SK-N-SH (cell line): ENCODE data around the gene GALNT11. TPM values are rescaled to one million over a fixed set of nuclear protein-coding genes. Genes with fewer than 3 reads are reported as not detected.

Source experiments
- CTCF ChIA-PET: fragments of 300-600, 350-600 bp; formaldehyde crosslinking; extraction: SDS; loops from one replicate; lab custom pipeline; 2021; lab: Yijun Ruan, JAX
- POLR2A ChIA-PET: fragments of 350-600 bp; sonication (Branson Sonifier 250); formaldehyde crosslinking; extraction: SDS; loops from one replicate; lab custom pipeline; 2020; ENCODE audit warnings: antibody characterized with exemption, inconsistent platforms; lab: Yijun Ruan, JAX
- DNase-seq: peaks from one replicate; pipeline ENCODE4 v3.0.0; 2012
- H2AFZ ChIP-seq: fragments of 200-600 bp; sonication (generic); 2 replicates; pipeline ENCODE4 v1.8.1; 2016; ENCODE audit warnings: antibody characterized with exemption, mild to moderate bottlenecking, low read depth
- H3F3A ChIP-seq: fragments of 200-600 bp; sonication (generic); replicated peaks from 2 replicates; pipeline ENCODE3; 2016; ENCODE audit warnings: antibody characterized with exemption, mild to moderate bottlenecking; ENCODE audit not compliant: insufficient read depth
- H3K27ac ChIP-seq, 2 experiments: fragments of 200-500 bp in 1 of 2; fragments of 200-600 bp in 1 of 2; sonication (Bioruptor generic) in 1 of 2; sonication (generic), shearing (Covaris generic) in 1 of 2; 2 replicates each; pipeline versions ENCODE4 v1.5.1 to v1.6.1; 2014 to 2016; ENCODE audit warnings: low read depth in 2 of 2, inconsistent platforms in 1 of 2, low read length in 1 of 2, mild to moderate bottlenecking in 1 of 2, mixed read lengths in 1 of 2
- H3K27me3 ChIP-seq: fragments of 200-600 bp; sonication (generic), shearing (Covaris generic); 2 replicates; pipeline ENCODE4 v1.6.1; 2016; ENCODE audit warnings: mixed run types; ENCODE audit not compliant: insufficient read depth
- H3K36me3 ChIP-seq, 2 experiments: fragments of 200-500 bp in 1 of 2; fragments of 200-600 bp in 1 of 2; sonication (Bioruptor generic) in 1 of 2; sonication (generic) in 1 of 2; replicated peaks in 1 of 2; 2 replicates each; pipeline versions ENCODE3 to v1.5.1; 2014 to 2016; ENCODE audit warnings: low read length in 1 of 2, mild to moderate bottlenecking in 1 of 2; ENCODE audit not compliant: insufficient read depth in 2 of 2, control insufficient read depth in 1 of 2
- H3K4me1 ChIP-seq, 2 experiments: fragments of 200-500 bp in 1 of 2; fragments of 200-600 bp in 1 of 2; sonication (Bioruptor generic) in 1 of 2; sonication (generic), shearing (Covaris generic) in 1 of 2; 2 replicates each; pipeline versions ENCODE4 v1.5.1 to v1.6.1; 2014 to 2016; ENCODE audit warnings: low read depth in 1 of 2, low read length in 1 of 2, mixed run types in 1 of 2; ENCODE audit not compliant: insufficient read depth in 2 of 2, control insufficient read depth in 1 of 2
- H3K4me2 ChIP-seq: fragments of 200-600 bp; sonication (generic), shearing (Covaris generic); 2 replicates; pipeline ENCODE4 v1.6.1; 2017; ENCODE audit warnings: mixed run types
- H3K4me3 ChIP-seq, 2 experiments: fragments of 200-500 bp in 1 of 2; fragments of 200-600 bp in 1 of 2; sonication (Bioruptor generic) in 1 of 2; sonication (generic), shearing (Covaris generic) in 1 of 2; 2 replicates each; pipeline versions ENCODE4 v1.5.1 to v1.8.1; 2014 to 2016; ENCODE audit warnings: low read depth in 2 of 2, inconsistent platforms in 1 of 2, low read length in 1 of 2, mild to moderate bottlenecking in 1 of 2, mixed read lengths in 1 of 2, moderate library complexity in 1 of 2
- H3K79me2 ChIP-seq: fragments of 200-600 bp; sonication (generic); 2 replicates; pipeline ENCODE4 v1.8.1; 2017; ENCODE audit warnings: mild to moderate bottlenecking; ENCODE audit not compliant: insufficient read depth
- H3K9ac ChIP-seq: fragments of 200-600 bp; sonication (generic); 2 replicates; pipeline ENCODE4 v1.6.1; 2017; ENCODE audit warnings: mixed run types
- H3K9me2 ChIP-seq: fragments of 200-600 bp; sonication (generic); 2 replicates; pipeline ENCODE4 v1.6.1; 2017; ENCODE audit warnings: mixed run types
- H3K9me3 ChIP-seq: fragments of 200-600 bp; sonication (generic); 2 replicates; pipeline ENCODE4 v1.6.1; 2017; ENCODE audit warnings: mixed run types, mild to moderate bottlenecking, moderate library complexity
- H4K20me1 ChIP-seq: fragments of 200-600 bp; sonication (generic); 2 replicates; pipeline ENCODE4 v1.6.1; 2017; ENCODE audit warnings: mild to moderate bottlenecking, mixed run types; ENCODE audit not compliant: insufficient read depth
- ELF1 ChIP-seq: IDR thresholded peaks from 2 replicates; pipeline ENCODE4 v1.4.0; 2012
- EZH2phosphoT487 ChIP-seq: fragments of 200-600 bp; sonication (generic); IDR thresholded peaks from 2 replicates; pipeline ENCODE4 v1.6.1; 2017; ENCODE audit warnings: low read depth, mixed run types, mild to moderate bottlenecking, antibody characterized with exemption, moderate library complexity, borderline replicate concordance
- FOSL2 ChIP-seq: IDR thresholded peaks from 2 replicates; pipeline ENCODE4 v1.4.0; 2012; ENCODE audit warnings: low read depth, mild to moderate bottlenecking, moderate library complexity, borderline replicate concordance
- GABPA ChIP-seq: IDR thresholded peaks from 2 replicates; pipeline ENCODE4 v1.4.0; 2012; ENCODE audit warnings: low read depth, mild to moderate bottlenecking
- IRF3 ChIP-seq: fragments of 150-350 bp; IDR thresholded peaks from 2 replicates; pipeline ENCODE4 v1.6.1; 2016; ENCODE audit warnings: mild to moderate bottlenecking, low read depth, low read length
- MAX ChIP-seq: IDR thresholded peaks from 2 replicates; pipeline ENCODE4 v1.4.0; 2012; ENCODE audit warnings: low read depth
- MEF2A ChIP-seq: IDR thresholded peaks from 2 replicates; pipeline ENCODE4 v1.4.0; 2012; ENCODE audit warnings: low read depth, borderline replicate concordance
- MXI1 ChIP-seq: IDR thresholded peaks from 2 replicates; pipeline ENCODE4 v1.6.1; 2012; ENCODE audit warnings: mild to moderate bottlenecking, low read depth, low read length, improper control_type of control experiment
- NRF1 ChIP-seq: IDR thresholded peaks from 2 replicates; pipeline ENCODE4 v1.6.1; 2012; ENCODE audit warnings: low read depth, mild to moderate bottlenecking, low read length
- RFX5 ChIP-seq: IDR thresholded peaks from 2 replicates; pipeline ENCODE4 v1.6.1; 2012; ENCODE audit warnings: mild to moderate bottlenecking, improper control_type of control experiment, low read length
- RXRA ChIP-seq: IDR thresholded peaks from 2 replicates; pipeline ENCODE4 v1.4.0; 2012; ENCODE audit warnings: low read depth, mild to moderate bottlenecking, borderline replicate concordance
- SMC3 ChIP-seq: IDR thresholded peaks from 2 replicates; pipeline ENCODE4 v1.6.1; 2012; ENCODE audit warnings: low read depth, low read length, improper control_type of control experiment
- TCF12 ChIP-seq: IDR thresholded peaks from 2 replicates; pipeline ENCODE4 v1.4.0; 2012
- YY1 ChIP-seq: IDR thresholded peaks from 2 replicates; pipeline ENCODE4 v1.4.0; 2012; ENCODE audit warnings: low read depth, mild to moderate bottlenecking
- ZBTB33 ChIP-seq: IDR thresholded peaks from 2 replicates; pipeline ENCODE4 v1.4.0; 2012; ENCODE audit warnings: low read depth, borderline replicate concordance
- WGBS: methylation state at CpG from one replicate; pipeline ENCODE4 v1.1.6; 2017; ENCODE audit warnings: low lambda C conversion rate; 5-methylcytosine and 5-hydroxymethylcytosine counted together
- polyA plus RNA-seq, 3 experiments: library from polyadenylated mRNA; depleted of rRNA; stranded (reverse); fragments of >200 nt; gene quantifications; 2 replicates each; pipeline ENCODE4 v1.2.3, GENCODE V29; 2012
- TF ChIP-seq, protein P1 (sequence below): IDR thresholded peaks from 2 replicates; pipeline ENCODE4; 2012
- TF ChIP-seq, protein P2 (sequence below): IDR thresholded peaks from 2 replicates; pipeline ENCODE4 v1.6.1; 2012; ENCODE audit warnings: mild to moderate bottlenecking, low read depth, low read length, moderate library complexity

The GALNT11 gene
- polyA plus RNA-seq, 1 of the 3 experiments (the other 2 are of a cell fraction), result 70.0 TPM

- POLR2A ChIA-PET, result no interaction called here
- Histone ChIP-seq H3K9ac (no peak overlapping the region), H3F3A (peaks cover 5% of the 10 kb centered on the region), H3K36me3 (peaks cover 82 to 87% of the 10 kb centered on the region in 2 experiments), H3K4me3 (no peak overlapping the region), H3K9me3 (no peaks in the 10 kb centered on the region), H3K9me2 (no peaks in the 10 kb centered on the region), H4K20me1 (no peaks in the 10 kb centered on the region), H3K4me2 (no peak overlapping the region), H3K27me3 (no peaks in the 10 kb centered on the region), H2AFZ (no peak overlapping the region), H3K4me1 (no peaks in the 10 kb centered on the region), H3K27ac (no peak overlapping the region), H3K79me2 (no peaks in the 10 kb centered on the region)
- no peak for DNase-seq
- CTCF ChIA-PET, result interaction anchor here (0.7 to 6.7 kb wide), 5 partner anchors 11 to 846 kb away, joined by 3 to 35 read pairs (median 5); no protein-coding TSS in a partner anchor
- no peak for TF ChIP-seq GABPA
- no peak for TF ChIP-seq MXI1
- no peak for TF ChIP-seq EZH2phosphoT487
- TF ChIP-seq RFX5, result no peak
Measured at GRCh38 chr7:152161171-152161570, 135.7 kb downstream of the GALNT11 start.

GRCh38 chr7:152162287-152162686 lies 136.8 kb downstream of the GALNT11 start:
- no peaks in the 10 kb centered on the region for H4K20me1 ChIP-seq
- no peaks in the 10 kb centered on the region; the same call in 1 of the 2 replicates for H3K9me2 ChIP-seq
- POLR2A ChIA-PET, result no interaction called here
- CTCF ChIA-PET, result interaction anchor here (1.2 to 6.7 kb wide), 3 partner anchors 9 to 17 kb away, joined by 4 to 35 read pairs (median 5); no protein-coding TSS in a partner anchor
- peaks cover 5% of the 10 kb centered on the region for H3F3A ChIP-seq
- H3K4me2 ChIP-seq, result no peak overlapping the region
- H2AFZ ChIP-seq, result no peak overlapping the region
- no peaks in the 10 kb centered on the region for H3K9me3 ChIP-seq
- no peaks in the 10 kb centered on the region for H3K4me1 ChIP-seq
- H3K36me3 ChIP-seq, result peaks cover 81 to 87% of the 10 kb centered on the region in 2 experiments
- H3K4me3 ChIP-seq, result no peak overlapping the region
- H3K9ac ChIP-seq, result no peak overlapping the region
- H3K27me3 ChIP-seq, result no peaks in the 10 kb centered on the region
- 92% methylated on average over 6 of the region's 6 CpGs for WGBS
- no peak for TF ChIP-seq EZH2phosphoT487
- TF ChIP-seq MEF2A, result no peak
- TF ChIP-seq, protein P1, sequence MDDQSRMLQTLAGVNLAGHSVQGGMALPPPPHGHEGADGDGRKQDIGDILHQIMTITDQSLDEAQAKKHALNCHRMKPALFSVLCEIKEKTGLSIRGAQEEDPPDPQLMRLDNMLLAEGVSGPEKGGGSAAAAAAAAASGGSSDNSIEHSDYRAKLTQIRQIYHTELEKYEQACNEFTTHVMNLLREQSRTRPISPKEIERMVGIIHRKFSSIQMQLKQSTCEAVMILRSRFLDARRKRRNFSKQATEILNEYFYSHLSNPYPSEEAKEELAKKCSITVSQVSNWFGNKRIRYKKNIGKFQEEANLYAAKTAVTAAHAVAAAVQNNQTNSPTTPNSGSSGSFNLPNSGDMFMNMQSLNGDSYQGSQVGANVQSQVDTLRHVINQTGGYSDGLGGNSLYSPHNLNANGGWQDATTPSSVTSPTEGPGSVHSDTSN, result no peak
- TF ChIP-seq ZBTB33, result no peak
- no peak for TF ChIP-seq IRF3
- TF ChIP-seq GABPA, result no peak
- TF ChIP-seq ELF1, result no peak
- no peak for TF ChIP-seq SMC3
- no peak for TF ChIP-seq FOSL2
- no peak for TF ChIP-seq RXRA
- TF ChIP-seq NRF1, result no peak
- no peak for TF ChIP-seq TCF12
- no peak for TF ChIP-seq MAX
- TF ChIP-seq YY1, result no peak
- TF ChIP-seq, protein P2, sequence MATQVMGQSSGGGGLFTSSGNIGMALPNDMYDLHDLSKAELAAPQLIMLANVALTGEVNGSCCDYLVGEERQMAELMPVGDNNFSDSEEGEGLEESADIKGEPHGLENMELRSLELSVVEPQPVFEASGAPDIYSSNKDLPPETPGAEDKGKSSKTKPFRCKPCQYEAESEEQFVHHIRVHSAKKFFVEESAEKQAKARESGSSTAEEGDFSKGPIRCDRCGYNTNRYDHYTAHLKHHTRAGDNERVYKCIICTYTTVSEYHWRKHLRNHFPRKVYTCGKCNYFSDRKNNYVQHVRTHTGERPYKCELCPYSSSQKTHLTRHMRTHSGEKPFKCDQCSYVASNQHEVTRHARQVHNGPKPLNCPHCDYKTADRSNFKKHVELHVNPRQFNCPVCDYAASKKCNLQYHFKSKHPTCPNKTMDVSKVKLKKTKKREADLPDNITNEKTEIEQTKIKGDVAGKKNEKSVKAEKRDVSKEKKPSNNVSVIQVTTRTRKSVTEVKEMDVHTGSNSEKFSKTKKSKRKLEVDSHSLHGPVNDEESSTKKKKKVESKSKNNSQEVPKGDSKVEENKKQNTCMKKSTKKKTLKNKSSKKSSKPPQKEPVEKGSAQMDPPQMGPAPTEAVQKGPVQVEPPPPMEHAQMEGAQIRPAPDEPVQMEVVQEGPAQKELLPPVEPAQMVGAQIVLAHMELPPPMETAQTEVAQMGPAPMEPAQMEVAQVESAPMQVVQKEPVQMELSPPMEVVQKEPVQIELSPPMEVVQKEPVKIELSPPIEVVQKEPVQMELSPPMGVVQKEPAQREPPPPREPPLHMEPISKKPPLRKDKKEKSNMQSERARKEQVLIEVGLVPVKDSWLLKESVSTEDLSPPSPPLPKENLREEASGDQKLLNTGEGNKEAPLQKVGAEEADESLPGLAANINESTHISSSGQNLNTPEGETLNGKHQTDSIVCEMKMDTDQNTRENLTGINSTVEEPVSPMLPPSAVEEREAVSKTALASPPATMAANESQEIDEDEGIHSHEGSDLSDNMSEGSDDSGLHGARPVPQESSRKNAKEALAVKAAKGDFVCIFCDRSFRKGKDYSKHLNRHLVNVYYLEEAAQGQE, result no peak
- TF ChIP-seq, all 33 proteins: peak for 0
- DNase-seq, result no peak
- H3K27ac ChIP-seq, result no peak overlapping the region
- no peaks in the 10 kb centered on the region for H3K79me2 ChIP-seq
